Pancreas (tissue), 10 donors: ENCODE measurements around the gene MGME1. TPM values are rescaled to one million over a fixed set of nuclear protein-coding genes. Genes with fewer than 3 reads are reported as not detected.
A peak's percentile ranks its signal among the peaks of the same experiment; 100 is the strongest.

Experiments
- ATAC-seq, 4 donors: fragments of 200-7000 bp; cut with Tn5 transposase; one replicate each; pipeline versions ENCODE4 v1.8.0 to v1.9.1; 2020; ENCODE audit warnings: mild to moderate bottlenecking in 4 of 4, moderate library complexity in 4 of 4
- DNase-seq, 6 donors: peaks; one replicate each; pipeline ENCODE4 v3.0.0-alpha.2; 2020
- FAIRE-seq: peaks from 2 replicates; lab custom pipeline; 2012; peaks lifted over from hg19 to GRCh38; lab: Jason Lieb, UNC
- H3K27ac ChIP-seq, 4 donors: fragments of 200-600 bp; sonication (generic); 1 replicate in 3 of 4; 2 replicates in 1 of 4; pipeline versions ENCODE4 v1.5.0 to v1.8.0; 2020
- H3K27me3 ChIP-seq, 4 donors: fragments of 200-600 bp; one replicate each; pipeline ENCODE4 v1.8.0; 2021
- H3K36me3 ChIP-seq, 3 donors: fragments of 200-600 bp; sonication (generic) in 1 of 3; one replicate each; pipeline versions ENCODE4 v1.5.0 to v1.8.0; 2020 to 2021
- H3K4me1 ChIP-seq, 3 donors: fragments of 200-600 bp; one replicate each; pipeline ENCODE4 v1.8.0; 2021
- H3K4me3 ChIP-seq, 4 donors: fragments of 200-600 bp; sonication (generic) in 2 of 4; one replicate each; pipeline versions ENCODE4 v1.5.0 to v1.8.0; 2020 to 2021
- H3K9me3 ChIP-seq, 4 donors: fragments of 200-600 bp; one replicate each; pipeline ENCODE4 v1.8.0; 2021
- CTCF ChIP-seq, 4 donors: fragments of 200-600 bp; sonication (generic) in 3 of 4; IDR thresholded peaks; one replicate each; pipeline versions ENCODE4 v1.5.0 to v1.8.0; 2021; ENCODE audit warnings: antibody characterized with exemption in 4 of 4
- WGBS, 2 donors: extraction: QIAGEN DNeasy Blood & Tissue Kit; methylation state at CpG; one replicate each; pipeline ENCODE4 v1.1.7; 2013; 5-methylcytosine and 5-hydroxymethylcytosine counted together
- intact Hi-C, 3 donors: fragments of 100-400 bp; cut with DNase I; formaldehyde crosslinking; loops; one replicate each; pipeline versions ENCODE4 v1.11.1 to v1.14.2; 2022
- polyA plus RNA-seq, 2 donors: library from polyadenylated mRNA; stranded (reverse); fragments of 200-250 nt; gene quantifications; one replicate each; pipeline ENCODE4 v1.2.3, GENCODE V29; 2013
- total RNA-seq, 6 donors: library from RNA; stranded (reverse); fragmentation: NEBNext Ultra II Directional in 4 of 6; extraction: Animal tissue kit (Norgen Biotek cat#: 25700) in 4 of 6; gene quantifications; one replicate each; pipeline versions ENCODE4 v1.2.1 to v1.2.4, GENCODE V29; 2021 to 2023
- donor health status: healthy with polysubstance abuse.
- donor health status: DM: no; HTN: no; CAD: no; lungs with moderate emphysema.
- donor health status: DM: no; HTN: no; CAD: no.
- donor health status: control.
- donor health status: control.
- donor health status: Bipolar disorder and iron deficiency.
- donor health status: DM: yes; HTN: yes; CAD: no.
- donor health status: DM: no; HTN: no; CAD: no.
- donor health status: DM: no; HTN: no; CAD: no.
- donor health status: DM: yes; HTN: yes; CAD: no.

MGME1 gene
- total and polyA plus RNA-seq, 8 donors = 4.0 to 7.6 (median 6.4) TPM

- DNase-seq (no peak), FAIRE-seq (no peak), ATAC-seq (no peak)
- Histone ChIP-seq H3K36me3 (peaks cover 0 to 5% (median 4%) of the 10 kb centered on the region in 3 donors), H3K9me3 (no peaks in the 10 kb centered on the region), H3K27me3 (no peaks in the 10 kb centered on the region), H3K4me1 (no peaks in the 10 kb centered on the region), H3K4me3 (no peak overlapping the region), H3K27ac (no peak overlapping the region)
- TF ChIP-seq CTCF (IDR thresholded peaks at IDR 0.05) = no peak
- 75 to 76% methylated on average over 3 of the region's 3 CpGs for WGBS, 2 donors
- intact Hi-C loops = no loop called here
Measured at GRCh38 chr20:18016772-18017171, 48.0 kb downstream of the MGME1 start.

GRCh38 chr20:18018100-18018499, 49.3 kb downstream of the MGME1 start:
- Histone ChIP-seq H3K9me3 (no peaks in the 10 kb centered on the region), H3K36me3 (peaks cover 0 to 5% (median 4%) of the 10 kb centered on the region in 3 donors), H3K4me3 (no peak overlapping the region), H3K27ac (no peak overlapping the region), H3K4me1 (no peaks in the 10 kb centered on the region), H3K27me3 (no peaks in the 10 kb centered on the region)
- intact Hi-C loops = no loop called here
- no peak for TF ChIP-seq CTCF (IDR thresholded peaks at IDR 0.05)
- ATAC-seq (no peak), FAIRE-seq (no peak), DNase-seq (no peak)
- 90 to 94% methylated on average over 10 of the region's 10 CpGs for WGBS, 2 donors

- no peak for FAIRE-seq
- WGBS, 2 donors = 15 to 30% methylated on average over 1 of the region's 1 CpG
- TF ChIP-seq CTCF (IDR thresholded peaks at IDR 0.05) = no peak
Measured at GRCh38 chr20:18019068-18019467, 50.2 kb downstream of the MGME1 start.

GRCh38 chr20:18020931-18021330, 52.1 kb downstream of the MGME1 start:
- intact Hi-C loops = no loop called here

More at GRCh38 chr20:18019068-18019467, 50.2 kb downstream of the MGME1 start:
- DNase-seq (no peak), ATAC-seq (peak in 3 of 4 donors; percentile 49 to 68 (median 56))
- Histone ChIP-seq H3K9me3 (no peaks in the 10 kb centered on the region), H3K27ac (no peak overlapping the region), H3K27me3 (no peaks in the 10 kb centered on the region), H3K36me3 (peaks cover 0 to 12% (median 5%) of the 10 kb centered on the region in 3 donors), H3K4me3 (no peak overlapping the region), H3K4me1 (no peaks in the 10 kb centered on the region)
- intact Hi-C loops = no loop called here

More at GRCh38 chr20:18020931-18021330, 52.1 kb downstream of the MGME1 start:
- 86 to 90% methylated on average over 7 of the region's 7 CpGs for WGBS, 2 donors
- Histone ChIP-seq H3K9me3 (no peaks in the 10 kb centered on the region), H3K27me3 (no peaks in the 10 kb centered on the region), H3K4me3 (no peak overlapping the region), H3K36me3 (peaks cover 0 to 20% (median 5%) of the 10 kb centered on the region in 3 donors), H3K27ac (no peak overlapping the region), H3K4me1 (no peaks in the 10 kb centered on the region)
- ATAC-seq (no peak), DNase-seq (no peak), FAIRE-seq (no peak)
- no peak for TF ChIP-seq CTCF (IDR thresholded peaks at IDR 0.05)
